Measurements from ENCODE around the gene JPT2. TPM values are rescaled to one million over a fixed set of nuclear protein-coding genes. Genes with fewer than 3 reads are reported as not detected.

JPT2 gene
- total and polyA plus RNA-seq, 2 experiments from 2014 or later = 43.8 to 139 TPM

- Mint-ChIP-seq H3K4me1 (no peaks in the 10 kb centered on the region), H3K36me3 (ENCODE audit: low read depth) (peaks cover 45% of the 10 kb centered on the region), H3K4me3 (no peak overlapping the region), H3K27ac (no peak overlapping the region), H3K27me3 (ENCODE audit: insufficient read depth, low read depth, poor library complexity) (peaks cover 11% of the 10 kb centered on the region), H3K9me3 (no peaks in the 10 kb centered on the region; the same call in 1 of the 3 replicates)
- H3K79me2 ChIP-seq (replicated peaks; ENCODE audit: insufficient read depth) = no peaks in the 10 kb centered on the region
- H3F3A ChIP-seq (replicated peaks; ENCODE audit: low read depth) = no peaks in the 10 kb centered on the region
- DNase-seq (ENCODE audit: low spot score) = no peak
- no peak overlapping the region for H3K27ac ChIP-seq (ENCODE audit: low read depth)
- no peaks in the 10 kb centered on the region for H3K4me1 ChIP-seq (ENCODE audit: insufficient read depth)
- H3K9me2 ChIP-seq (ENCODE audit: insufficient read depth) = no peaks in the 10 kb centered on the region
- peaks cover 1% of the 10 kb centered on the region for H4K20me1 ChIP-seq (replicated peaks; ENCODE audit: insufficient read depth)
- H2AFZ ChIP-seq = no peak overlapping the region
- no peak for ATAC-seq
- no peak overlapping the region for H3K4me2 ChIP-seq
- H3K36me3 ChIP-seq (ENCODE audit: insufficient read depth) = peaks cover 3% of the 10 kb centered on the region; the same call in 1 of the 2 replicates
- no peak overlapping the region for H3K4me3 ChIP-seq
- H3K27me3 ChIP-seq (ENCODE audit: insufficient read depth) = no peaks in the 10 kb centered on the region
- TF ChIP-seq, protein P1, sequence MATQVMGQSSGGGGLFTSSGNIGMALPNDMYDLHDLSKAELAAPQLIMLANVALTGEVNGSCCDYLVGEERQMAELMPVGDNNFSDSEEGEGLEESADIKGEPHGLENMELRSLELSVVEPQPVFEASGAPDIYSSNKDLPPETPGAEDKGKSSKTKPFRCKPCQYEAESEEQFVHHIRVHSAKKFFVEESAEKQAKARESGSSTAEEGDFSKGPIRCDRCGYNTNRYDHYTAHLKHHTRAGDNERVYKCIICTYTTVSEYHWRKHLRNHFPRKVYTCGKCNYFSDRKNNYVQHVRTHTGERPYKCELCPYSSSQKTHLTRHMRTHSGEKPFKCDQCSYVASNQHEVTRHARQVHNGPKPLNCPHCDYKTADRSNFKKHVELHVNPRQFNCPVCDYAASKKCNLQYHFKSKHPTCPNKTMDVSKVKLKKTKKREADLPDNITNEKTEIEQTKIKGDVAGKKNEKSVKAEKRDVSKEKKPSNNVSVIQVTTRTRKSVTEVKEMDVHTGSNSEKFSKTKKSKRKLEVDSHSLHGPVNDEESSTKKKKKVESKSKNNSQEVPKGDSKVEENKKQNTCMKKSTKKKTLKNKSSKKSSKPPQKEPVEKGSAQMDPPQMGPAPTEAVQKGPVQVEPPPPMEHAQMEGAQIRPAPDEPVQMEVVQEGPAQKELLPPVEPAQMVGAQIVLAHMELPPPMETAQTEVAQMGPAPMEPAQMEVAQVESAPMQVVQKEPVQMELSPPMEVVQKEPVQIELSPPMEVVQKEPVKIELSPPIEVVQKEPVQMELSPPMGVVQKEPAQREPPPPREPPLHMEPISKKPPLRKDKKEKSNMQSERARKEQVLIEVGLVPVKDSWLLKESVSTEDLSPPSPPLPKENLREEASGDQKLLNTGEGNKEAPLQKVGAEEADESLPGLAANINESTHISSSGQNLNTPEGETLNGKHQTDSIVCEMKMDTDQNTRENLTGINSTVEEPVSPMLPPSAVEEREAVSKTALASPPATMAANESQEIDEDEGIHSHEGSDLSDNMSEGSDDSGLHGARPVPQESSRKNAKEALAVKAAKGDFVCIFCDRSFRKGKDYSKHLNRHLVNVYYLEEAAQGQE (IDR thresholded peaks at IDR 0.05; ENCODE audit: unreplicated experiment) = no peak
- TF ChIP-seq, protein P2, sequence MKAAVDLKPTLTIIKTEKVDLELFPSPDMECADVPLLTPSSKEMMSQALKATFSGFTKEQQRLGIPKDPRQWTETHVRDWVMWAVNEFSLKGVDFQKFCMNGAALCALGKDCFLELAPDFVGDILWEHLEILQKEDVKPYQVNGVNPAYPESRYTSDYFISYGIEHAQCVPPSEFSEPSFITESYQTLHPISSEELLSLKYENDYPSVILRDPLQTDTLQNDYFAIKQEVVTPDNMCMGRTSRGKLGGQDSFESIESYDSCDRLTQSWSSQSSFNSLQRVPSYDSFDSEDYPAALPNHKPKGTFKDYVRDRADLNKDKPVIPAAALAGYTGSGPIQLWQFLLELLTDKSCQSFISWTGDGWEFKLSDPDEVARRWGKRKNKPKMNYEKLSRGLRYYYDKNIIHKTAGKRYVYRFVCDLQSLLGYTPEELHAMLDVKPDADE (IDR thresholded peaks at IDR 0.05) = no peak
- TF ChIP-seq ZNF462 (CRISPR knock-in tag; IDR thresholded peaks at IDR 0.05) (no peak), NANOG (IDR thresholded peaks at IDR 0.05; ENCODE audit: borderline replicate concordance) (no peak), POLR2AphosphoS5 (IDR thresholded peaks at IDR 0.05; ENCODE audit: low read depth) (no peak), STAT1 (IDR thresholded peaks at IDR 0.05; ENCODE audit: unreplicated experiment) (no peak), JUNB (IDR thresholded peaks at IDR 0.05; ENCODE audit: unreplicated experiment) (no peak), EZH2 (IDR thresholded peaks at IDR 0.05; ENCODE audit: low read depth, unreplicated experiment) (no peak), CTCF (conservative IDR thresholded peaks at IDR 0.05; ENCODE audit: low read depth in 2 of 2) (no peak), EZH2phosphoT487 (IDR thresholded peaks at IDR 0.05; ENCODE audit: unreplicated experiment) (no peak), ZNF114 (CRISPR knock-in tag; IDR thresholded peaks at IDR 0.05) (no peak), CREB1 (CRISPR knock-in tag; IDR thresholded peaks at IDR 0.05; ENCODE audit: low read depth) (no peak), ZNF331 (CRISPR knock-in tag; IDR thresholded peaks at IDR 0.05; ENCODE audit: low read depth) (no peak)
Observed at GRCh38 chr16:1655909-1656807, 21.9 kb upstream of the JPT2 start.
